Measurements from ENCODE around the gene SYT17.

Gene SYT17

DNA sequence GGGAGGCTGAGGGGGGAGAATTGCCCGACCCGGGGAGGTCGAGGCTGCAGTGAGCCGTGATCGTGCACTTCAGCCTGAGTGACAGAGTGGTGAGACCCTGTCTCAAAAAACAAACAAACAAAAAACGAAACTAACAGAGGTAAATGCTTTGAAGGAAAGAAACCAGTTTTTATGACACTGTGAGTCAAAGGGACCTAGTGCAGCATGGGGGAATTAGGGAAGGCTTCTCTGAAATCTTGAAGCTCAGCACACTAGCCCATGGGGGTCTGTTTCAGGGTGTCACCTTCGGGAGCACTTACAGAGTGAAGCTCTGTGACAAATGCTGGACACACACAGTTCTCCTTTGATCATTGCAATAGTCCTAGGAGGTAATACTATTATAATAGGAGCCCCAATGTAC is 37.7 kb upstream of the SYT17 start:
- CTCF ChIA-PET: interaction anchor here (0.6 to 1.8 kb wide), 2 partner anchors 36 to 61 kb away, joined by 3 to 5 read pairs; no protein-coding TSS in a partner anchor
- H3K36me3 ChIP-seq (ENCODE audit: control insufficient read depth in 2 of 2, insufficient read depth in 1 of 2, low read length in 2 of 2): no peaks in the 10 kb centered on the region
- POLR2A ChIA-PET: interaction anchor here (0.9 to 3.7 kb wide), 3 partner anchors 8 to 17 kb away, joined by 3 to 16 read pairs (median 8); partner anchors contain the start of gene ITPRIPL2
- H3K27ac ChIP-seq (ENCODE audit: extremely low read depth, low read depth, low read length): peak overlapping the region; percentile 6; the same call in 1 of the 2 replicates
- TF ChIP-seq ZEB2 (tag by site-specific recombination; IDR thresholded peaks at IDR 0.05) (no peak), HOXD13 (CRISPR knock-in tag; IDR thresholded peaks at IDR 0.05; ENCODE audit: borderline replicate concordance) (no peak), ZNF157 (tag by site-specific recombination; IDR thresholded peaks at IDR 0.05) (no peak), ZNF660 (tag by site-specific recombination; IDR thresholded peaks at IDR 0.05) (no peak), ZIC2 (tag by site-specific recombination; IDR thresholded peaks at IDR 0.05) (no peak), KLF7 (tag by site-specific recombination; IDR thresholded peaks at IDR 0.05; ENCODE audit: borderline replicate concordance) (no peak), ZNF843 (tag by site-specific recombination; IDR thresholded peaks at IDR 0.05) (no peak), ZBTB20 (tag by site-specific recombination; IDR thresholded peaks at IDR 0.05) (no peak)
- no peaks in the 10 kb centered on the region for H3K9me3 ChIP-seq (ENCODE audit: control insufficient read depth, insufficient read depth, low read depth, low read length)
- H3K4me1 ChIP-seq (ENCODE audit: control insufficient read depth, insufficient read depth, low read length): peaks cover 13% of the 10 kb centered on the region
- no peak overlapping the region for H3K4me3 ChIP-seq (ENCODE audit: low read depth, low read length)

DNA sequence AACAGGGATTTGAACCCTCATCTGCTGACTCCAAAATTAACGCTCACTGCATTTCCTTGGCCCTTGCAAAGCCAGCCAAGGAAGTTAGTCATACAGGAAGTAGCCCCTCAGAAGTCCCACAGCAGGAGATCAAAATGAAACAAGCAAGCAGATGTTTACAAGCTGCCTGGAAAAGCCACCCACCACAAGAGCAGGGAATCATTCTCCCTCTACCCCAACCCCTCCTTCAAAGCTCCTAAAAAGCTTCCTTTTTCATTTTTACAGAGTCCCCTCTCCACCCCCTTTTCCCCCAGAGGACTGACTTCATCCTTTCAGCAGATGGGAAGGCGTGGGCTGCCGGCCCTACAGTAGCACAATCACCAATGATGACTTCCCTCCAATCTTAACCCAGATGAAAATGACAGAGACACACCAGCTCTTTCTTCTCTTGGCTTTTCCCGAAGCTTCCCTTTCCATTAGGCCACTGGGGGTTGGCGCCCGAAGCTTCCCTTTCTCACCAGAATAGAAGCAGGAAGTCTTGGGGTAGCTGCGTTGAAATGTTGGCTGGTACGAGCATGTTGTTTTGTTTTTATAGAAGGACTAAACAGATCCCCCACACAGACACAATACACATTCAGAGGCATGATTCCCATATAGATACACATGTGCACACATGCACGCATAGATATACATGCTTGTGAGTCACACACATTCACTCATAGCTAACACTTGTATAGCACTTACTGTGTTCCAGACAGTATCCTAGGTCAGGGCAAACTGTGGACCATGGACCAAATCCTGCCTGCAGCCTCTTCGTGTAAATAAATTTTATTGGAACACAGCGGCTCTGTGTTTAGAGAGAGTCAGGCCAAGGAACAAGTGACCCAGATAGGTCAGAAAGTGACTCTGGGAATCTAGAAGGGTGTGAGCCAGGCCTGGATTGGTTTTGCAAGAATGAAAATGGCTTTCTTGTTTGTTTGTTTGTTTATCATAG is 36.9 kb upstream of the SYT17 start:
- ChIA-PET POLR2A (interaction anchor here (0.9 to 3.7 kb wide), 3 partner anchors 8 to 18 kb away, joined by 3 to 16 read pairs (median 8); partner anchors contain the start of gene ITPRIPL2), CTCF (interaction anchor here (0.5 to 1.8 kb wide), 6 partner anchors 9 to 169 kb away, joined by 3 to 5 read pairs (median 3); partner anchors contain the start of gene ITPRIPL2)
- Histone ChIP-seq H3K4me1 (ENCODE audit: control insufficient read depth, insufficient read depth, low read length) (peaks cover 20% of the 10 kb centered on the region), H3K4me3 (ENCODE audit: low read depth, low read length) (no peak overlapping the region), H3K9me3 (ENCODE audit: control insufficient read depth, insufficient read depth, low read depth, low read length) (no peaks in the 10 kb centered on the region), H3K27ac (ENCODE audit: extremely low read depth, low read depth, low read length) (peak overlapping the region; percentile 6; the same call in 1 of the 2 replicates), H3K36me3 (ENCODE audit: control insufficient read depth in 2 of 2, insufficient read depth in 1 of 2, low read length in 2 of 2) (no peaks in the 10 kb centered on the region)
- TF ChIP-seq ZNF560 (tag by site-specific recombination; IDR thresholded peaks at IDR 0.05; ENCODE audit: borderline replicate concordance) (no peak), ZNF785 (tag by site-specific recombination; IDR thresholded peaks at IDR 0.05) (no peak), YY1 (tag by site-specific recombination; IDR thresholded peaks at IDR 0.05) (no peak), ZNF521 (tag by site-specific recombination; IDR thresholded peaks at IDR 0.05) (no peak), ZNF473 (tag by site-specific recombination; IDR thresholded peaks at IDR 0.05) (no peak), ZNF37A (tag by site-specific recombination; IDR thresholded peaks at IDR 0.05) (no peak), ZNF292 (tag by site-specific recombination; IDR thresholded peaks at IDR 0.05; ENCODE audit: borderline replicate concordance, low read depth) (no peak), OSR2 (tag by site-specific recombination; IDR thresholded peaks at IDR 0.05) (peak; percentile 96), FEZF1 (tag by site-specific recombination; IDR thresholded peaks at IDR 0.05) (peak; percentile 94), ZNF354C (tag by site-specific recombination; IDR thresholded peaks at IDR 0.05; ENCODE audit: borderline replicate concordance, low read depth) (no peak)
- TF ChIP-seq, protein P1, sequence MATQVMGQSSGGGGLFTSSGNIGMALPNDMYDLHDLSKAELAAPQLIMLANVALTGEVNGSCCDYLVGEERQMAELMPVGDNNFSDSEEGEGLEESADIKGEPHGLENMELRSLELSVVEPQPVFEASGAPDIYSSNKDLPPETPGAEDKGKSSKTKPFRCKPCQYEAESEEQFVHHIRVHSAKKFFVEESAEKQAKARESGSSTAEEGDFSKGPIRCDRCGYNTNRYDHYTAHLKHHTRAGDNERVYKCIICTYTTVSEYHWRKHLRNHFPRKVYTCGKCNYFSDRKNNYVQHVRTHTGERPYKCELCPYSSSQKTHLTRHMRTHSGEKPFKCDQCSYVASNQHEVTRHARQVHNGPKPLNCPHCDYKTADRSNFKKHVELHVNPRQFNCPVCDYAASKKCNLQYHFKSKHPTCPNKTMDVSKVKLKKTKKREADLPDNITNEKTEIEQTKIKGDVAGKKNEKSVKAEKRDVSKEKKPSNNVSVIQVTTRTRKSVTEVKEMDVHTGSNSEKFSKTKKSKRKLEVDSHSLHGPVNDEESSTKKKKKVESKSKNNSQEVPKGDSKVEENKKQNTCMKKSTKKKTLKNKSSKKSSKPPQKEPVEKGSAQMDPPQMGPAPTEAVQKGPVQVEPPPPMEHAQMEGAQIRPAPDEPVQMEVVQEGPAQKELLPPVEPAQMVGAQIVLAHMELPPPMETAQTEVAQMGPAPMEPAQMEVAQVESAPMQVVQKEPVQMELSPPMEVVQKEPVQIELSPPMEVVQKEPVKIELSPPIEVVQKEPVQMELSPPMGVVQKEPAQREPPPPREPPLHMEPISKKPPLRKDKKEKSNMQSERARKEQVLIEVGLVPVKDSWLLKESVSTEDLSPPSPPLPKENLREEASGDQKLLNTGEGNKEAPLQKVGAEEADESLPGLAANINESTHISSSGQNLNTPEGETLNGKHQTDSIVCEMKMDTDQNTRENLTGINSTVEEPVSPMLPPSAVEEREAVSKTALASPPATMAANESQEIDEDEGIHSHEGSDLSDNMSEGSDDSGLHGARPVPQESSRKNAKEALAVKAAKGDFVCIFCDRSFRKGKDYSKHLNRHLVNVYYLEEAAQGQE (tag by site-specific recombination; IDR thresholded peaks at IDR 0.05): no peak
- TF ChIP-seq, protein P2, sequence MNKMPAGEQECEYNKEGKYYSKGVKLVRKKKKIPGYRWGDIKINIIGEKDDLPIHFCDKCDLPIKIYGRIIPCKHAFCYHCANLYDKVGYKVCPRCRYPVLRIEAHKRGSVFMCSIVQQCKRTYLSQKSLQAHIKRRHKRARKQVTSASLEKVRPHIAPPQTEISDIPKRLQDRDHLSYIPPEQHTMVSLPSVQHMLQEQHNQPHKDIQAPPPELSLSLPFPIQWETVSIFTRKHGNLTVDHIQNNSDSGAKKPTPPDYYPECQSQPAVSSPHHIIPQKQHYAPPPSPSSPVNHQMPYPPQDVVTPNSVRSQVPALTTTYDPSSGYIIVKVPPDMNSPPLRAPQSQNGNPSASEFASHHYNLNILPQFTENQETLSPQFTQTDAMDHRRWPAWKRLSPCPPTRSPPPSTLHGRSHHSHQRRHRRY (tag by site-specific recombination; IDR thresholded peaks at IDR 0.05): no peak
- TF ChIP-seq, protein P3, sequence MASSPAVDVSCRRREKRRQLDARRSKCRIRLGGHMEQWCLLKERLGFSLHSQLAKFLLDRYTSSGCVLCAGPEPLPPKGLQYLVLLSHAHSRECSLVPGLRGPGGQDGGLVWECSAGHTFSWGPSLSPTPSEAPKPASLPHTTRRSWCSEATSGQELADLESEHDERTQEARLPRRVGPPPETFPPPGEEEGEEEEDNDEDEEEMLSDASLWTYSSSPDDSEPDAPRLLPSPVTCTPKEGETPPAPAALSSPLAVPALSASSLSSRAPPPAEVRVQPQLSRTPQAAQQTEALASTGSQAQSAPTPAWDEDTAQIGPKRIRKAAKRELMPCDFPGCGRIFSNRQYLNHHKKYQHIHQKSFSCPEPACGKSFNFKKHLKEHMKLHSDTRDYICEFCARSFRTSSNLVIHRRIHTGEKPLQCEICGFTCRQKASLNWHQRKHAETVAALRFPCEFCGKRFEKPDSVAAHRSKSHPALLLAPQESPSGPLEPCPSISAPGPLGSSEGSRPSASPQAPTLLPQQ (tag by site-specific recombination; IDR thresholded peaks at IDR 0.05): no peak
- TF ChIP-seq, protein P4, sequence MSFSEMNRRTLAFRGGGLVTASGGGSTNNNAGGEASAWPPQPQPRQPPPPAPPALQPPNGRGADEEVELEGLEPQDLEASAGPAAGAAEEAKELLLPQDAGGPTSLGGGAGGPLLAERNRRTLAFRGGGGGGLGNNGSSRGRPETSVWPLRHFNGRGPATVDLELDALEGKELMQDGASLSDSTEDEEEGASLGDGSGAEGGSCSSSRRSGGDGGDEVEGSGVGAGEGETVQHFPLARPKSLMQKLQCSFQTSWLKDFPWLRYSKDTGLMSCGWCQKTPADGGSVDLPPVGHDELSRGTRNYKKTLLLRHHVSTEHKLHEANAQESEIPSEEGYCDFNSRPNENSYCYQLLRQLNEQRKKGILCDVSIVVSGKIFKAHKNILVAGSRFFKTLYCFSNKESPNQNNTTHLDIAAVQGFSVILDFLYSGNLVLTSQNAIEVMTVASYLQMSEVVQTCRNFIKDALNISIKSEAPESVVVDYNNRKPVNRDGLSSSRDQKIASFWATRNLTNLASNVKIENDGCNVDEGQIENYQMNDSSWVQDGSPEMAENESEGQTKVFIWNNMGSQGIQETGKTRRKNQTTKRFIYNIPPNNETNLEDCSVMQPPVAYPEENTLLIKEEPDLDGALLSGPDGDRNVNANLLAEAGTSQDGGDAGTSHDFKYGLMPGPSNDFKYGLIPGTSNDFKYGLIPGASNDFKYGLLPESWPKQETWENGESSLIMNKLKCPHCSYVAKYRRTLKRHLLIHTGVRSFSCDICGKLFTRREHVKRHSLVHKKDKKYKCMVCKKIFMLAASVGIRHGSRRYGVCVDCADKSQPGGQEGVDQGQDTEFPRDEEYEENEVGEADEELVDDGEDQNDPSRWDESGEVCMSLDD (tag by site-specific recombination; IDR thresholded peaks at IDR 0.05): no peak; the same call in 1 of the 2 replicates
